GM19239 (cell line): ENCODE results near the gene LYRM4.

ENCODE experiments used
- DNase-seq: peaks from one replicate; pipeline ENCODE4 v3.0.0; 2011; ENCODE audit warnings: low spot score; ENCODE audit not compliant: insufficient read length
- FAIRE-seq: peaks from 2 replicates; lab custom pipeline; 2011; peaks lifted over from hg19 to GRCh38; lab: Jason Lieb, UNC

LYRM4 gene

GRCh38 chr6:5211492-5211891, 49.3 kb downstream of the LYRM4 start:
- FAIRE-seq (no peak), DNase-seq (no peak)

- DNase-seq (no peak), FAIRE-seq (no peak)
Measured at GRCh38 chr6:5208471-5208971, 52.2 kb downstream of the LYRM4 start.

GRCh38 chr6:5208057-5208456, 52.7 kb downstream of the LYRM4 start:
- DNase-seq = no peak
- FAIRE-seq = no peak

- FAIRE-seq (no peak), DNase-seq (no peak)
Measured at GRCh38 chr6:5206920-5207561, 53.7 kb downstream of the LYRM4 start.

GRCh38 chr6:5205877-5206850, 54.6 kb downstream of the LYRM4 start:
- FAIRE-seq (no peak), DNase-seq (no peak)

- FAIRE-seq = no peak
- no peak for DNase-seq
Measured at GRCh38 chr6:5205035-5205507, 55.7 kb downstream of the LYRM4 start.

GRCh38 chr6:5204376-5204775, 56.4 kb downstream of the LYRM4 start:
- FAIRE-seq (no peak), DNase-seq (no peak)

- FAIRE-seq (no peak), DNase-seq (no peak)
Measured at GRCh38 chr6:5203546-5203945, 57.2 kb downstream of the LYRM4 start.

GRCh38 chr6:5202941-5203340, 57.8 kb downstream of the LYRM4 start:
- no peak for DNase-seq
- FAIRE-seq = no peak

- no peak for FAIRE-seq
Measured at GRCh38 chr6:5202206-5202605, 58.5 kb downstream of the LYRM4 start.

GRCh38 chr6:5201271-5201670, 59.5 kb downstream of the LYRM4 start:
- FAIRE-seq (no peak), DNase-seq (no peak)

More at GRCh38 chr6:5202206-5202605, 58.5 kb downstream of the LYRM4 start:
- DNase-seq = no peak

GRCh38 chr6:5199702-5200101, 61.0 kb downstream of the LYRM4 start:
- FAIRE-seq (no peak), DNase-seq (no peak)

- DNase-seq = no peak
- no peak for FAIRE-seq
Measured at GRCh38 chr6:5199283-5199682, 61.5 kb downstream of the LYRM4 start.

- no peak for FAIRE-seq
Measured at GRCh38 chr6:5197084-5197483, 63.7 kb downstream of the LYRM4 start.

GRCh38 chr6:5192135-5192794, 68.5 kb downstream of the LYRM4 start:
- FAIRE-seq (no peak), DNase-seq (no peak)

More at GRCh38 chr6:5197084-5197483, 63.7 kb downstream of the LYRM4 start:
- DNase-seq = no peak

GRCh38 chr6:5191722-5192121, 69.0 kb downstream of the LYRM4 start:
- FAIRE-seq = no peak
- no peak for DNase-seq

- DNase-seq (no peak), FAIRE-seq (peak; percentile 80)
Measured at GRCh38 chr6:5191222-5191621, 69.5 kb downstream of the LYRM4 start.

- no peak for FAIRE-seq
- no peak for DNase-seq
Measured at GRCh38 chr6:5190507-5190906, 70.2 kb downstream of the LYRM4 start.

GRCh38 chr6:5188646-5189045, 72.1 kb downstream of the LYRM4 start:
- no peak for FAIRE-seq
- no peak for DNase-seq

- DNase-seq (no peak), FAIRE-seq (no peak)
Measured at GRCh38 chr6:5184878-5185277, 75.9 kb downstream of the LYRM4 start.

- no peak for DNase-seq
- FAIRE-seq = no peak
Measured at GRCh38 chr6:5184218-5184617, 76.5 kb downstream of the LYRM4 start.
